Panc1 (cell line): ENCODE results near the gene UNC13C. TPM values are rescaled to one million over a fixed set of nuclear protein-coding genes. Genes with fewer than 3 reads are reported as not detected.

Experiments
- ATAC-seq: fragments of 200-7000 bp; cut with Tn5 transposase; 2 replicates; pipeline ENCODE4 v1.9.1; 2020; ENCODE audit warnings: mild to moderate bottlenecking, moderate library complexity
- BruUV-seq: library from RNA; stranded (reverse); fragments of 400-500 nt; replicated peaks from 2 replicates; lab custom pipeline; 2021; lab: Mats Ljungman, UMichigan
- CTCF ChIA-PET: fragments of 300-600 bp; sonication (Branson Sonifier 250); formaldehyde crosslinking; loops from one replicate; lab custom pipeline; 2022; ENCODE audit warnings: antibody characterized with exemption; lab: Charles Lee
- POLR2A ChIA-PET: fragments of 300-600 bp; sonication (Branson Sonifier 250); formaldehyde crosslinking; loops from one replicate; lab custom pipeline; 2022; ENCODE audit warnings: antibody characterized with exemption; lab: Charles Lee
- DNase-seq: peaks from one replicate; pipeline ENCODE4 v3.0.0-alpha.2; 2010; ENCODE audit warnings: low read depth, low spot score
- H3K27ac ChIP-seq: 2 replicates; pipeline ENCODE4 v1.5.1; 2011; ENCODE audit warnings: mild to moderate bottlenecking, low read length, inconsistent platforms
- H3K27me3 ChIP-seq: fragments of 200-500 bp; sonication (Bioruptor generic); 2 replicates; pipeline ENCODE4 v1.6.0; 2014; ENCODE audit warnings: low read length, inconsistent platforms; ENCODE audit not compliant: control insufficient read depth, insufficient read depth
- H3K36me3 ChIP-seq: fragments of 200-500 bp; sonication (Bioruptor generic); 2 replicates; pipeline ENCODE4 v1.5.1; 2014; ENCODE audit warnings: inconsistent platforms, mild to moderate bottlenecking, low read length, moderate library complexity; ENCODE audit not compliant: control insufficient read depth, insufficient read depth
- H3K4me1 ChIP-seq: 2 replicates; pipeline ENCODE4 v1.5.1; 2011; ENCODE audit warnings: inconsistent platforms, mild to moderate bottlenecking, low read length, moderate library complexity; ENCODE audit not compliant: control insufficient read depth, insufficient read depth
- H3K4me3 ChIP-seq, 2 experiments: 2 replicates each; pipeline ENCODE4 v1.5.1; 2011 to 2012; ENCODE audit warnings: low read depth in 2 of 2, low read length in 2 of 2, mild to moderate bottlenecking in 2 of 2, inconsistent platforms in 1 of 2, moderate library complexity in 1 of 2
- H3K9me3 ChIP-seq: fragments of 200-500 bp; sonication (Bioruptor generic); 2 replicates; pipeline ENCODE4 v1.5.1; 2014; ENCODE audit warnings: low read depth, mild to moderate bottlenecking, inconsistent platforms, low read length, moderate library complexity; ENCODE audit not compliant: control insufficient read depth, insufficient read depth
- POLR2AphosphoS5 ChIP-seq: IDR thresholded peaks from 2 replicates; pipeline ENCODE4 v1.6.1; 2012; ENCODE audit warnings: mild to moderate bottlenecking, low read depth, low read length, moderate library complexity
- SIN3A ChIP-seq: IDR thresholded peaks from 2 replicates; pipeline ENCODE4 v1.6.1; 2012; ENCODE audit warnings: low read depth, mild to moderate bottlenecking, low read length, moderate library complexity, borderline replicate concordance; ENCODE audit not compliant: insufficient read depth
- TCF7L2 ChIP-seq: IDR thresholded peaks from 2 replicates; pipeline ENCODE4 v1.6.1; 2011; ENCODE audit warnings: mild to moderate bottlenecking, low read depth, low read length, inconsistent platforms
- in situ Hi-C: cut with HindIII; loops from 2 replicates; pipeline ENCODE4 v1.10.0; 2016; ENCODE audit warnings: low sequenced_read_pairs, low pct_unique_long_range_greater_than_20kb
- intact Hi-C: fragments of 100-400 bp; cut with micrococcal nuclease; formaldehyde crosslinking; loops from one replicate; pipeline ENCODE4 v1.10.0; 2022; ENCODE audit not compliant: unreplicated experiment
- total RNA-seq: library from RNA; stranded (reverse); gene quantifications from one replicate; pipeline ENCODE4 v1.2.1, GENCODE V29; 2021; ENCODE audit not compliant: unreplicated experiment
- TF ChIP-seq, protein P1 (sequence below): fragments of 450-650 bp; IDR thresholded peaks from 2 replicates; pipeline ENCODE4 v1.5.1; 2017; ENCODE audit warnings: mild to moderate bottlenecking
- TF ChIP-seq, protein P2 (sequence below), 2 experiments: IDR thresholded peaks; 2 replicates each; pipeline ENCODE4 v1.6.1; 2011 to 2012; ENCODE audit warnings: low read depth in 2 of 2, control low read depth in 1 of 2, low read length in 1 of 2, mild to moderate bottlenecking in 1 of 2, moderate library complexity in 1 of 2; ENCODE audit not compliant: insufficient read depth in 1 of 2

Gene UNC13C
- total RNA-seq, 1 experiment from 2014 or later: not detected

DNA sequence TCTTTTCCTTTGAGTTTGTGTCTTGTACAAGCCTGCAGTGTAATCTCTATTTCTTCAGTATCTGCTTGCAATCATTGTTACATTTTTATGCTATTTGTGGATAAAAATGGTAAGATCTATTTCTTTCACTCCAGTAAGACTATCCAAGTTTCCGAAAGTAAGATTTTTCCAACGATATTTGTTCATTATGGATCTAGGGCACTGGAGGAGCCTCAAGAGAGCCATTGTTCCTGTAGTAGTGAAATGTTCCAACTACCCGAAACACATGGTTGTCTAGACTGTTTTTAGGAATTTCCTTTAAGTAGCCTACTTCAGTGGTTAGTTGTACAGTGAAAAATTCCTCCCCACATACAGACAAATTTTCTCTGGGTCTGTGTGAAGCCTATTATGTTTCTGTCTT is 621.1 kb downstream of the UNC13C start:
- no peak for TF ChIP-seq SIN3A
- no peak for TF ChIP-seq TCF7L2
- TF ChIP-seq, protein P1, sequence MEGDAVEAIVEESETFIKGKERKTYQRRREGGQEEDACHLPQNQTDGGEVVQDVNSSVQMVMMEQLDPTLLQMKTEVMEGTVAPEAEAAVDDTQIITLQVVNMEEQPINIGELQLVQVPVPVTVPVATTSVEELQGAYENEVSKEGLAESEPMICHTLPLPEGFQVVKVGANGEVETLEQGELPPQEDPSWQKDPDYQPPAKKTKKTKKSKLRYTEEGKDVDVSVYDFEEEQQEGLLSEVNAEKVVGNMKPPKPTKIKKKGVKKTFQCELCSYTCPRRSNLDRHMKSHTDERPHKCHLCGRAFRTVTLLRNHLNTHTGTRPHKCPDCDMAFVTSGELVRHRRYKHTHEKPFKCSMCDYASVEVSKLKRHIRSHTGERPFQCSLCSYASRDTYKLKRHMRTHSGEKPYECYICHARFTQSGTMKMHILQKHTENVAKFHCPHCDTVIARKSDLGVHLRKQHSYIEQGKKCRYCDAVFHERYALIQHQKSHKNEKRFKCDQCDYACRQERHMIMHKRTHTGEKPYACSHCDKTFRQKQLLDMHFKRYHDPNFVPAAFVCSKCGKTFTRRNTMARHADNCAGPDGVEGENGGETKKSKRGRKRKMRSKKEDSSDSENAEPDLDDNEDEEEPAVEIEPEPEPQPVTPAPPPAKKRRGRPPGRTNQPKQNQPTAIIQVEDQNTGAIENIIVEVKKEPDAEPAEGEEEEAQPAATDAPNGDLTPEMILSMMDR: no peak
- TF ChIP-seq, protein P2, sequence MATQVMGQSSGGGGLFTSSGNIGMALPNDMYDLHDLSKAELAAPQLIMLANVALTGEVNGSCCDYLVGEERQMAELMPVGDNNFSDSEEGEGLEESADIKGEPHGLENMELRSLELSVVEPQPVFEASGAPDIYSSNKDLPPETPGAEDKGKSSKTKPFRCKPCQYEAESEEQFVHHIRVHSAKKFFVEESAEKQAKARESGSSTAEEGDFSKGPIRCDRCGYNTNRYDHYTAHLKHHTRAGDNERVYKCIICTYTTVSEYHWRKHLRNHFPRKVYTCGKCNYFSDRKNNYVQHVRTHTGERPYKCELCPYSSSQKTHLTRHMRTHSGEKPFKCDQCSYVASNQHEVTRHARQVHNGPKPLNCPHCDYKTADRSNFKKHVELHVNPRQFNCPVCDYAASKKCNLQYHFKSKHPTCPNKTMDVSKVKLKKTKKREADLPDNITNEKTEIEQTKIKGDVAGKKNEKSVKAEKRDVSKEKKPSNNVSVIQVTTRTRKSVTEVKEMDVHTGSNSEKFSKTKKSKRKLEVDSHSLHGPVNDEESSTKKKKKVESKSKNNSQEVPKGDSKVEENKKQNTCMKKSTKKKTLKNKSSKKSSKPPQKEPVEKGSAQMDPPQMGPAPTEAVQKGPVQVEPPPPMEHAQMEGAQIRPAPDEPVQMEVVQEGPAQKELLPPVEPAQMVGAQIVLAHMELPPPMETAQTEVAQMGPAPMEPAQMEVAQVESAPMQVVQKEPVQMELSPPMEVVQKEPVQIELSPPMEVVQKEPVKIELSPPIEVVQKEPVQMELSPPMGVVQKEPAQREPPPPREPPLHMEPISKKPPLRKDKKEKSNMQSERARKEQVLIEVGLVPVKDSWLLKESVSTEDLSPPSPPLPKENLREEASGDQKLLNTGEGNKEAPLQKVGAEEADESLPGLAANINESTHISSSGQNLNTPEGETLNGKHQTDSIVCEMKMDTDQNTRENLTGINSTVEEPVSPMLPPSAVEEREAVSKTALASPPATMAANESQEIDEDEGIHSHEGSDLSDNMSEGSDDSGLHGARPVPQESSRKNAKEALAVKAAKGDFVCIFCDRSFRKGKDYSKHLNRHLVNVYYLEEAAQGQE (IDR thresholded peaks at IDR 0.05; ENCODE audit: insufficient read depth in 1 of 2, low read depth in 2 of 2, low read length in 1 of 2): no peak
- TF ChIP-seq POLR2AphosphoS5: no peak
- no TSS peak for BruUV-seq
- CTCF ChIA-PET: no interaction called here
- POLR2A ChIA-PET: no interaction called here
- DNase-seq (no peak), ATAC-seq (no peak)
- H3K27me3 ChIP-seq: no peaks in the 10 kb centered on the region
- no peaks in the 10 kb centered on the region for H3K4me1 ChIP-seq
- in situ Hi-C loops (no loop called here), intact Hi-C loops (no loop called here)
- no peak overlapping the region for H3K27ac ChIP-seq
- no peaks in the 10 kb centered on the region for H3K36me3 ChIP-seq
- H3K9me3 ChIP-seq: 0 out of 2 replicates have a peak, but pooled peaks cover 2% of the 10 kb centered on the region
- H3K4me3 ChIP-seq: no peak overlapping the region

- in situ Hi-C loops: no loop called here
- H3K9me3 ChIP-seq: no peaks in the 10 kb centered on the region
- intact Hi-C loops: no loop called here
- no peaks in the 10 kb centered on the region for H3K36me3 ChIP-seq
- H3K4me3 ChIP-seq: no peak overlapping the region
- no peaks in the 10 kb centered on the region for H3K27me3 ChIP-seq
- CTCF ChIA-PET: no interaction called here
- TF ChIP-seq, protein P2 (IDR thresholded peaks at IDR 0.05; ENCODE audit: insufficient read depth in 1 of 2, low read depth in 2 of 2, low read length in 1 of 2): no peak
- TF ChIP-seq TCF7L2 (no peak), POLR2AphosphoS5 (no peak), SIN3A (no peak)
- TF ChIP-seq, protein P1: no peak
- DNase-seq (no peak), ATAC-seq (no peak)
- no peak overlapping the region for H3K27ac ChIP-seq
- no TSS peak for BruUV-seq
- H3K4me1 ChIP-seq: no peaks in the 10 kb centered on the region
- POLR2A ChIA-PET: no interaction called here
Measured at GRCh38 chr15:54605043-54605442, 626.8 kb downstream of the UNC13C start.
